ENCODE results near the gene STX4.

The STX4 gene

GRCh38 chr16:31085411-31085810, 52.1 kb downstream of the STX4 start:
- DNase-seq, result no peak

- DNase-seq, result peak; percentile 70
Observed at GRCh38 chr16:31085873-31086628, 52.7 kb downstream of the STX4 start.

- DNase-seq, result no peak
Observed at GRCh38 chr16:31086629-31086906, 53.2 kb downstream of the STX4 start.

- DNase-seq, result no peak
Observed at GRCh38 chr16:31087481-31087880, 54.1 kb downstream of the STX4 start.

GRCh38 chr16:31087971-31088370, 54.6 kb downstream of the STX4 start:
- no peak for DNase-seq

- DNase-seq, result peak; percentile 28
Observed at GRCh38 chr16:31088459-31089183, 55.3 kb downstream of the STX4 start, which contains the start of gene PRSS53. PRSS53 (minus strand) TSS chr16:31088943; CDS start chr16:31088809, 134 bp downstream.

- no peak for DNase-seq
Observed at GRCh38 chr16:31089199-31089598, 55.8 kb downstream of the STX4 start.

Measured in left hindlimb (tissue), 1 donor.